Mucosa of descending colon (tissue), 3 donors: ENCODE data around the gene ZNHIT1. TPM values are rescaled to one million over a fixed set of nuclear protein-coding genes. Genes with fewer than 3 reads are reported as not detected.

Experiments used
- ATAC-seq: fragments of 200-7000 bp; cut with Tn5 transposase; one replicate; pipeline ENCODE4 v1.9.1; 2020; ENCODE audit warnings: mild to moderate bottlenecking, moderate library complexity
- DNase-seq, 3 donors: peaks; one replicate each; pipeline ENCODE4 v3.0.0-alpha.2; 2020
- H3K36me3 ChIP-seq: fragments of 200-600 bp; one replicate; pipeline ENCODE4 v1.8.0; 2021; ENCODE audit warnings: low read depth, mild to moderate bottlenecking
- H3K4me1 ChIP-seq: fragments of 200-600 bp; one replicate; pipeline ENCODE4 v1.8.0; 2021; ENCODE audit warnings: low read depth, mild to moderate bottlenecking
- H3K4me3 ChIP-seq: fragments of 200-600 bp; one replicate; pipeline ENCODE4 v1.8.0; 2021; ENCODE audit warnings: mild to moderate bottlenecking
- H3K9me3 ChIP-seq: fragments of 200-600 bp; one replicate; pipeline ENCODE4 v1.8.0; 2021; ENCODE audit warnings: mild to moderate bottlenecking
- CTCF ChIP-seq: fragments of 200-600 bp; IDR thresholded peaks from one replicate; pipeline ENCODE4 v1.8.0; 2022; ENCODE audit warnings: antibody characterized with exemption, mild to moderate bottlenecking
- intact Hi-C, 2 donors: fragments of 100-400 bp; cut with DNase I in 1 of 2; cut with micrococcal nuclease in 1 of 2; formaldehyde crosslinking; loops; one replicate each; pipeline versions ENCODE4 v1.11.0 to v1.11.1; 2022; cut with DNase I, micrococcal nuclease
- total RNA-seq, 3 donors: library from RNA; stranded (reverse); fragmentation: NEBNext Ultra II Directional in 2 of 3; extraction: Animal tissue kit (Norgen Biotek cat#: 25700) in 2 of 3; gene quantifications; one replicate each; pipeline versions ENCODE4 v1.2.1 to v1.2.4, GENCODE V29; 2021 to 2023
- donor health status: DM: no; HTN: no; CAD: no; lungs with moderate emphysema.
- donor health status: DM: no; HTN: no; CAD: no.
- donor health status: DM: no; HTN: yes; CAD: no.

Gene ZNHIT1
- total RNA-seq, 3 donors from 2014 or later, result 58.7 to 97.0 (median 79.0) TPM

- DNase-seq, result no peak
- no peak for TF ChIP-seq CTCF
- Histone ChIP-seq H3K4me1 (peaks cover 30% of the 10 kb centered on the region), H3K36me3 (no peaks in the 10 kb centered on the region), H3K9me3 (no peaks in the 10 kb centered on the region), H3K4me3 (no peak overlapping the region)
- intact Hi-C loops, result no loop called here
- ATAC-seq, result no peak
Measured at GRCh38 chr7:101170617-101171441, 47.1 kb upstream of the ZNHIT1 start.

- DNase-seq, result no peak
- no peak for TF ChIP-seq CTCF
- intact Hi-C loops, result no loop called here
- no peaks in the 10 kb centered on the region for H3K36me3 ChIP-seq
- H3K4me1 ChIP-seq, result peaks cover 28% of the 10 kb centered on the region
- no peak for ATAC-seq
- H3K4me3 ChIP-seq, result no peak overlapping the region
- no peaks in the 10 kb centered on the region for H3K9me3 ChIP-seq
Measured at GRCh38 chr7:101171442-101171837, 46.5 kb upstream of the ZNHIT1 start.

- H3K4me1 ChIP-seq, result peaks cover 28% of the 10 kb centered on the region
- no peaks in the 10 kb centered on the region for H3K36me3 ChIP-seq
- intact Hi-C loops, result no loop called here
- peak; percentile 26 for ATAC-seq
- TF ChIP-seq CTCF, result no peak
- H3K4me3 ChIP-seq, result no peak overlapping the region
- no peak for DNase-seq
- H3K9me3 ChIP-seq, result no peaks in the 10 kb centered on the region
Measured at GRCh38 chr7:101172005-101172853, 45.7 kb upstream of the ZNHIT1 start.

- no peak overlapping the region for H3K4me3 ChIP-seq
- ATAC-seq (peak; percentile 45), DNase-seq (peak; percentile 68 to 71 (median 68))
- H3K36me3 ChIP-seq, result no peaks in the 10 kb centered on the region
- peaks cover 28% of the 10 kb centered on the region for H3K4me1 ChIP-seq
- TF ChIP-seq CTCF, result no peak
- no peaks in the 10 kb centered on the region for H3K9me3 ChIP-seq
- intact Hi-C loops, result no loop called here
Measured at GRCh38 chr7:101172854-101173751, 44.9 kb upstream of the ZNHIT1 start.

- Histone ChIP-seq H3K4me3 (no peak overlapping the region), H3K9me3 (no peaks in the 10 kb centered on the region), H3K4me1 (peaks cover 28% of the 10 kb centered on the region), H3K36me3 (no peaks in the 10 kb centered on the region)
- no peak for TF ChIP-seq CTCF
- intact Hi-C loops, result no loop called here
- DNase-seq (peak in 1 of 3 donors; percentile 69), ATAC-seq (peak; percentile 63)
Measured at GRCh38 chr7:101173752-101174244, 44.2 kb upstream of the ZNHIT1 start.
